GM18861 (cell line): Measurements from ENCODE around the gene HGD.
"Not testable (repeated sequence)": the region's sequence is repeated elsewhere in the genome, so short reads cannot be mapped to it uniquely, and the experiment has no call there.

ENCODE experiments used
- ATAC-seq: cut with Tn5 transposase; IDR thresholded peaks from one replicate; pipeline ENCODE4 v1.9.1; 2021; ENCODE audit not compliant: unreplicated experiment

Gene HGD, protein sequence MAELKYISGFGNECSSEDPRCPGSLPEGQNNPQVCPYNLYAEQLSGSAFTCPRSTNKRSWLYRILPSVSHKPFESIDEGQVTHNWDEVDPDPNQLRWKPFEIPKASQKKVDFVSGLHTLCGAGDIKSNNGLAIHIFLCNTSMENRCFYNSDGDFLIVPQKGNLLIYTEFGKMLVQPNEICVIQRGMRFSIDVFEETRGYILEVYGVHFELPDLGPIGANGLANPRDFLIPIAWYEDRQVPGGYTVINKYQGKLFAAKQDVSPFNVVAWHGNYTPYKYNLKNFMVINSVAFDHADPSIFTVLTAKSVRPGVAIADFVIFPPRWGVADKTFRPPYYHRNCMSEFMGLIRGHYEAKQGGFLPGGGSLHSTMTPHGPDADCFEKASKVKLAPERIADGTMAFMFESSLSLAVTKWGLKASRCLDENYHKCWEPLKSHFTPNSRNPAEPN

DNA sequence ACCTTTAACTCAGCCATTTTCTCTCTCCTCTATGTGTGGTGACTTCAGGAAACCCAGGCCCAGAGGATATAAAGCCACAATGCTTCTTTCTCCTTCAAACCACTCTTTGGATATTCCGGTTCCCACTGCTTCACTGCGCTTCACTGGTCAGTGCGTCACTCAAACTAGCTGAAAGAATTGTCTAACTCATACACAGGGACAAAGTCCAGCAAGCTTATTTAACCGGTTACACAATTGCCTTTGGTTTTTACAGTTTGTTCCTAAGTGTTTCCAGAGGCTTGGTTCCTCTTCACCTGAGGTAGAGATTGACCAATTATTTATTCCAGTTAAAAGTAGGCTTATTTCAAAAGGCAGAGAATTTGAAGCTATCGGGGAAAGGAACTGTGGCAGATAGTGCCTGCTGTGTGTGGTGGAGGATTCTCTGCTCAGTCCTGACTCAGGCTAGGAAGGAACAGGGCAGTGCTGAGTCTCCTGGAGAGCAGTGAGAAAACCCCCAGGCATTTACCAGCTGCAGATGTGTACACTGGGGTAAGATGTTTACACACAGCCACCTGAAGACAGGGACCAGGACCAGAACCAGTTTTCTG lies at the start of gene HGD:
Gene HGD, minus strand, starts transcription at position 145 of the 587 bp plus-strand sequence. Its CDS starts 128 bp downstream, at position 17.
- ATAC-seq, result no peak

DNA sequence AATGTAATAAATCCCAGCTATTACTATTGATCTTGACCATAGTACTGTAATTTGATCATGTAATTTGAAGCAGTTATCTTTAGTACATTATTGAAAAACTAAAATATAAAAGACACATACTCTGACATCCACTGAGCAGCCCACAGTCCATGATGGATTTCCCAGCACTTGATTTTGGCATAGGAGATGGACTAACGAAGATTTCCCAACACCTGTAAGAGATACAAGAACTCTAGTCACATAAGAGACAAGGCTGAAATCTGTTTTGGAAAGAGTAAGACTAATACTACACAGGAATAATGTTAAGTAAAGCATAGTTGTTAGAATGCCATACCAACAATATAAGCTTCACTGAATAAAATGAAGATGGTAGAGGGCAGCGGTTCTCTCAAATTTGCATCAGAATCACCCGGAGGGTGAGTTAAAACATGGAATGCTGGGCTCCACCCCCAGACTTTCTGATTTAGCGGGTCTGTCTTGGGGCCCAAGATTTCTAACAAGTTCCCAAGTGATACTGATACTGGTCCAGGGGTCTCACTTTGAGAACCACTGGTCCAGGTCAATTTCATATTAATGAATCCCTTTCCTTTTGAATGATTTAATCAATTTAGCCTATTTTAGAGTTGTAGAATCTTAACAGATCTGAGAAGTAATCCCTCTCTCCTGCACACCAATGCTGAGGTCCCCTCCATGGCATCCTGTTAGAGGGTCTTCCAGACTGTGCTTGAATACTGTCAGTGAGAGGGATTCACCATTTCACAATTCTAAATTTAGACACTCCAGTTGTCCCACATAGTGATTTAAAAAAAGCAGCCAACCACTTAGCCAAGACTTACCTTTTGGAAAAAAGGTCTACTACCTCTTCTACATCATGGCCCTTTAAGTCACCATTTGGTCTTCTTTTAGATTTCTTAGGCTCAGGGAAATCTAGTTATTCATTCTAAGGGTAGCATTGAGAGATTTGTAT lies 48.8 kb upstream of the HGD start:
- no peak for ATAC-seq

DNA sequence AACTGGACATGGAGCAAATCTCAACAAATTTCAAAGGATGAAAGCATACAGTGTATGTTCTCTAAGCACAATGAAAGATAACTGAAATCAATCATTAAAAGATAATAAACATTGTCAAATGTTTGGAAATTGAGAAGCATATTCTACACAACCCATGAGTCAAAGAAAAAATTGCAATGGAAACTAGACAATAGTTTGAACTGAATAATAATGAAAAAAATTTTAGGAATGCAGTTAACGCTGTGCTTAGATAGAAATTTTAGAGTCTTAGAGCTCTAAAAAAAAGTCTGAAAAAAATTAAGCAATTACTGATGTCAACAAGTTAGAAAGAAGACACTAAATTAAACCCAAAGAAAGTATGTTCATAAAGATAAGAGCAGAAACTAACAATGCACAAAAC lies 44.8 kb upstream of the HGD start:
- no peak for ATAC-seq

DNA sequence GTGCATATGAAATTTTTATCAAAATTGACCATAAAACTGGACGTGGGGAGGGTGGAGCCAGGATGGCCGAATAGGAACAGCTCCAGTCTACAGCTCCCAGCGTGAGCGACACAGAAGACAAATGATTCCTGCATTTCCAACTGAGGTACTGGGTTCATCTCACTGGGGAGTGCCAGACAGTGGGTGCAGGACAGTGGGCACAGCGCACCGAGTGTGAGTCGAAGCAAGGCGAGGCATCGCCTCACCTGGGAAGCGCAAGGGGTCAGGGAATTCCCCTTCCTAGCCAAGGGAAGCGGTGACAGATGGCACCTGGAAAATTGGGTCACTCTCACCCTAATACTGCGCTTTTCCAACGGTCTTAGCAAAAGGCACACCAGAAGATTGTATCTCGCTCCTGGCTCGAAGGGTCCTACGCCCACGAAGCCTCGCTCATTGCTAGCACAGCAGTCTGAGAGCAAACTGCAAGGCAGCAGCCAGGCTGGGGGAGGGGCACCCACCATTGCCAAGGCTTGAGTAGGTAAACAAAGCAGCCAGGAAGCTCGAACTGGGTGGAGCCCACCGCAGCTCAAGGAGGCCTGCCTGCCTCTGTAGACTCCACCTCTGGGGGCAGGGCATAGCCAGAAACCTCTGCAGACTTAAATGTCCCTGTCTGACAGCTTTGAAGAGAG lies 37.3 kb upstream of the HGD start:
- ATAC-seq, result not testable (repeated sequence)

DNA sequence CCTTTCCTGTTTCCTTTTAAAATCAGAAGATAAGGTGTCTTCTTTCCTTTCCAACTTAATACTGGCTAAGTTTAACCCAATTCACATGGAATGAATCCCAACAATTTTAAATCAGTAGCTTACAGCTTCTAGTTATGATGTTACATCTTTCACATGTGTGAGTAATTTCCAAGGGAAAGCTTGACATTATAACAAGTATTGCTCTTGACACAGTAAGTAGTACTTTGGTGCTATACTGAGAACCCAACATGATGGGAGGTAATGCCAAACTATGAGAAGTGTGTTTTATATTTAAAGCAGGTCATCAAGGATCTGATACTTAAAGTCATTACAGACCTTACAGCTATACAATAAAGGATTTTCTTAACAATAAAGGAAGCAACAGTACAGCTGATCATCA lies 31.2 kb upstream of the HGD start:
- ATAC-seq, result no peak

DNA sequence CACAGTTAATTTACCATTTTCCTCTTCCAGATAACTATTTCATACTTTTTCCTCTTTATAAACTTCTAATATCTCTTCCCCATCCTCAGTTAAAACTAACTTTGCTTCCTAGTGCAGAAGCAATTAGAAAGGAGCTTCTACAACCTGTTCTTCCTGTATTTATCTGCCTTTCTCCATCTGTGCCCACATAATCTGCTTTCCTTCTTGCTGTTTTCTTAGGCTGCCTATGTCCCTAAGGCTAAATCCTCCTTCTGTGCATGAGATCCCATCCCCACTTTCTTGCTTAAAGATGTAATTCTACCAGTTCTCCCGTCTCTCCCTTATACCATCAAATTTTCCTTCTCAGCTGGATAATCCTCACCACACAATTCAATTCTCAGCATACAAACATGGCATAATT lies 28.3 kb upstream of the HGD start:
- no peak for ATAC-seq

DNA sequence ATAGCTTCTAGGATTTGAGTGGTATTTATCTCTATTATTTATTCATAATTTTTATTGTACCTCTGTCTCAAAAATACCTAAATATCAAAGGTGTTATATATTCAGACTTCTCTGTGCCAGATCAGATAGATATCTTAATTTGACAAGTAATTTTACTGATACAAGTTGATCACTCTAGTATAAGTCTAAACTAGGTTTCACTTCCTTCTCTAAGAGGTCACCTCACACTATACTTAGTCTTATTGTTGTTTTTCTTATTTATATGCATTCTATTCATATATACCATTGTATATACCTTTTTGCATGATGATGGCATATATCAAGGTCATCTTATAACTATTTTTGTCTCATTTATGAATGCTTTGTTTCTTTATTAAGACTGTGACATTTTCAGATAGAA lies 26.4 kb upstream of the HGD start:
- ATAC-seq, result peak; percentile 81

DNA sequence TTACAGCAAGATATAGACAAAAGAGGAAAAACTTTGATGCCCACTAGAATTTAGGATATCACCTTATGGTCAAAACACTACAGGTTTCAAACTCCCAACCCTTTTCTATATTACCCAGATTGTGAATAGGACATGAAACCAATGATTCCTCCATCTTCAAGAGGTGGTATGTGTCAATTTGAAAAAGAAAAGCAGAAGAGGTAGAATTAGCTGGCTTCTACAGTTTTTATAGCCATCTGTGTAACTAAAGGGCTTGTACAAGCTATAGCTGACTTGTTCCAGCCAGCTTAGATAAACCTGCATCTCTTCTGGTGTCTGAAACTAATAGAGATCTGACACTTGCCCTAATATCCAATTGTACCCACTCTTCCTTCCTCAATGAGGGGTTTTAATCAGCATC lies 24.9 kb upstream of the HGD start:
- no peak for ATAC-seq

DNA sequence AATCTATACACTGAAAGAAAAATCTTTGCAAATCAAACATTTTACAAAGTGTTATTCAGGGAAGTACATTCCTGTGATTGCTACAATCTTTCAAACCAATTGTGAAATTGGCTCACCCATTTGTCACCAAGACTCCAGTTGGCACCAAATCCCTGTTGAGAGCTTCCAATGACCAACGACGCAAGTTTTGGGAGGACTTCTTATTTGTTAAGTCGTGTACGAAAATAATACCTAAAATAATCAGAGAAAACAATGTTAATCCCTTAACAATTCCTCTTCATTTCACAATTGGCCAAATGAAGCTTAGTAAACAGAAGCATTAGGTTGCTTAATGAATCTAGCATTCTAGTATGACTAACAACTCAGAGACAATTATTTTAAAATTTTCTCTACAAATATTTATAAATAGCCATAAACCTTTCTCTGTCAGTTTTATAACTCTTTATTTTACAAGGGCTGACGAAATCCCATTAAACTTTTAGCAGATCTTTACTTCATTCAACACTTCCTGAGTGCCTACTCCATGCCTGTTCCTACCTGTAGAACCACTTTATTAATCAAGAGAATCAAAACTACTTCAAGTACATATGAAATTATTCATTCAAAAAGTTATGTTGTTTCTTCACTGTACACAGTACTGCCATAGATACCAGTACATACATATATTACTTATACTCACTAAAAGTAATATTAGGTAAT lies 24.0 kb upstream of the HGD start:
- no peak for ATAC-seq

DNA sequence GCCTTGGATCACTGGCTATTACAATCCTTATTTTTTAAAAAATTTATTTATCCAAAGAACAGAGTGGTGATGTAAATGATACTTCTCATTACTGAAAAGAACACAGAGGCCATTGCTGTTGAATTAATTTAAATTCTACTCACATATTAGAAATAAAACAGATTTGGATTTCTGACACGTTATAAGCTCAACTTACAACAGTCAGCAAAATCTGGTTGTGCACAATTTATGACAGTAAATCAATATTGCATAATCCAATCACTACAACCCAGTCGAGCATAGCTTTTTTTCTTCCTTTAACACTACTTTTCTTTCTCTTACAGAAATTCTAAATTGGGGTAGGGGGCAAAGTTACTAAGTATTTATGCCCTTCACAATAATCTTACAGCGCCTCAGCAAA lies 17.3 kb upstream of the HGD start:
- no peak for ATAC-seq

DNA sequence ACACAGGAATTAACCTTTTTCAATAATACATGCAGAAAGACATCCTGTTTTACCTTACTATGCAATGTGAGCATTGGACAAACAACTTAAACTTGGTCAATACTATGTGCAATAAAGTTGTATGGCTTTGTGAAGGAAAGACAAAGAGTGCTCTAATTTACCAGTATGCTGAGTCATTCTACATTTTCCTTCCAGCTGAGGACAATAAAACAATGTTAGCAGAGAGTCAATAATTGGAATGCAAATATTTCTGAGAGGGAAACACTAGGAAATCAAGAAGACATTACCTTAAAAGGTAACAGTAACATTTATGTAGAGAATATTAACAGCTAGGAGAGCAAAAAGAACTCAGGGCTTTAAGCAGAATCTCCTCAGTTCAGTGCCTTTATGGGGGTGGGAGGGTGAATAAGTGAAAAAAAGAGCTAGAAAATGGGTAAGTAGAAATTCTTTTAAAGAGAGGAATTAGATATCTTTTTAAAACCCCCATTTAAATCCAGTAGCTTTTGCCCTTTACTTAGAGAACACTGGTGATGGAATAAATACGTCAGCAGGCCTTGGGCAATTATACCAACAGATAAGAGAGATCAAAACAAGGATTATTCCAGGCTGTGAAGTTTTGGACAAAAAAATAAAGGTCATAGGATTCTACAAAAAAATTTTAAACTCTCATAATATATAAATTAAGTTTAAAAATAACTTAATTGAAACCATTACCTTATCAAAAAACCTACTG lies 11.6 kb upstream of the HGD start:
- ATAC-seq, result no peak

DNA sequence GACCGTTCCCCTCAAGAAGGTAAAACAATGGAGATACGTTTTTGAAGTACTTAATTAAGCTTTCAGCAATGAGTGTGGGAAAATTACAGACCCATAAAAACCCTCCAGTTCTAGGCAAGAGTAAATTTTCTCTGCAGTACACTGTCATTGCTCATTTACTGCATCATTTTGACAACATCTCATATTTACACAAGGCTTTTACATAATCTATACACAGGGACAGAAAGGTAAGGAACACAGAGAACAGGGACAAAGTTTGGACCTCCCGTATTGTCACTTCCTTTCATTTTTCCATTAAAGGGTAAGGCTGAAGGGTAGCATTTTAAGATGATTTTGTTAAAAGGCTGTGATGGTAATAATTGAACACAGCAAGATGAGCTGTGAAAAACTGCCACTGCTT lies 7.4 kb upstream of the HGD start:
- no peak for ATAC-seq

DNA sequence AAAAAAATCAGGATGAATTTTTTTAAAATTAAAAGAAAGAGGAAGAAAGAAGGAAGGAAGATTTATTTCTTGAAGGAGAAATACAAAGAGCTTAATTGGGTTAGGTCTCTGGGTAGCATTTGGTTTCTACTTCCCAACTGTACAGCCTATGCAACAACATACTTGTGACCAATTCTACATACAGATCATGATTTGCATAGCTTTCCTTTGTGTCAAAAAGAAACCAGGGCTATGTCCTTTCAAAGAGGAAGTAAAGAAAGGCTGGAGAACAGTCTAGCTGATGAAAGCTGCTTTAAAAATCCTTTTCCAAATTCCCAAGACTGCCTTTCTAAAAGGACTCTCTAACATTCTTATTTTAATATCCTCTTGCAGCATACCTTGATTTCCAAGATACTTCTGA lies 6.1 kb upstream of the HGD start:
- peak; percentile 97 for ATAC-seq

DNA sequence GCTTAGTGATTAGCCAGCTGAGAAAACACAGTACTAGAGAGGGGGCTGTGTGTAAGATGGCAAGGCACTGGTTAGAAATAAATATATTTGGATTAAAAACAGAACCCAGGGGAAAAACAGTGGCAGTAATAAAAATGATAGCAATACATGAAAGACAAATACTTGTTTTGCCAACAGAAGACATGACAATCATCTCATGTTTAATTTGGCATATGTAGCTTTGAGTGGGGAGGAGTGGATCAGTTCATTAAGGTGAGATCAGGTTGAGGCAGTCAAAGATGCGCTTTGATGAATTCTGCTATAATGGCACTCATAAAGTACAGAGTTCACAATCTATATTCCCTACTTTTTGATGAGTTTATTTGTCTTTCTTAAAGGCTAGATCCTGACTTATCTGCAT lies 3.4 kb upstream of the HGD start:
- ATAC-seq, result no peak

DNA sequence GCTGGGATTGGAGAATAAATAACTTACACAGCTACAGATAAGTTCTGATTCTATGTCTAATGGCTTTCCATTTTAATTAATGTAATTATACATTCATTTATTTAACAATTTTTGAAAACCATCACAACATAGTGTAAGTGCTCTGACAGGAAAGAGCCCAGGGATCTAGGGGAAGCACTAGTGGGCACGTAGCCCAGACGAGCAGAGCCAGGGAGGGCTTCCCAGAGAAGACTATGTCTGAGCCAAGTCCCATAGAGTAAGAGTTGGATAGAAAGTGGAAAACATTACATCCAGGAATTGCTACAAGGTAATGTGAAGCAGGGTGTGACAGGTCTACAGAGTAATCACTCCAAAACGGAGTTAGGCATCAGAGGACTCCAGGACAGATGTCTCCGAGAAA lies 2.9 kb upstream of the HGD start:
- no peak for ATAC-seq

DNA sequence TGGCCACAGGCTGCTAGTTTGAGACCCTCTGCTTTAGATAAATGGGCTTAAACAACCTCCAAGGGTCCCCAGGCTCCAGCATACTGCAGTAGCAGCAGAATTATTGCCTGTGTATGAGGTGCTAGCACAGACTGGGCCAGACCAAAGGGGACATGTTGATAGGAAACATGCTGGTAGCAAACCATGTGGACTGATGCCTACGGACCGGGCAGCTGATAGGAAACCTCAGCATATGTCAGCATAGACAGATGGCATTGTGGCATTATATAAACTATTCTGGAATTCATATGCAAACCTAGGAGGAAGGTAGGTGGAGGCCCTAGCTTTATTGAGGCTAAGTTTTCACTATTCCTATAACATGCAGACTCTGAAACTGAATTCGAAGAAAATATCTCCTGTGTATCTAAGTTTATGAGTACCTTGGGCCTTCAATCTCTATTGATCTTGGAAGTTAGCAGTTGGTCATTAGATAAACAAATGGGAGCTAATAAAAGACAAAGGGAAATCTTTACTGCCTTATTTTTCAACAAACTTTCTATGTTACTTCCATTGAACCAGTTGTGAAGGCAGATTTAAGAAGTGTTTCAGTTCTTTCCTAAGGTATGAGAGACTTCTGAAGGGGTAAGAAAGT lies 1.7 kb upstream of the HGD start:
- no peak for ATAC-seq

DNA sequence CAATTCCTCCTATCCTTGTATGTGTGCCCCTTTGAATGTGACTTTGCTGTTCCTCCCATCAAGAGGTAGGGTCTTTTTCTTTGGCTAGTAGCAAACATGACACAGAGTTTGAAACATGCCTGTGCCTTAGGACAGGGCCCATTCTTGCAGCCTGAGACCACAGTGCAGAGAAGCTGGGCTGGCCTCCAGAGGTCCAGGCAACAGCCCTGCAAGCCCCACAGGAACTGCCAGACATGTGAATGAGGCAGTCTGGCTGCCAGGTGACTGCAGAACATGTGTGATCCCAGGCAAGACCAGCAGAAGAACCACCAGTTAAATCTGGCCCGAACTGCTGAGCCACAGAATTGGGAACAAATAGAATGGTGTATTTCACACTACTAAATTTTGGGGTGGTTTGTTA lies 1.2 kb upstream of the HGD start:
- ATAC-seq, result no peak

DNA sequence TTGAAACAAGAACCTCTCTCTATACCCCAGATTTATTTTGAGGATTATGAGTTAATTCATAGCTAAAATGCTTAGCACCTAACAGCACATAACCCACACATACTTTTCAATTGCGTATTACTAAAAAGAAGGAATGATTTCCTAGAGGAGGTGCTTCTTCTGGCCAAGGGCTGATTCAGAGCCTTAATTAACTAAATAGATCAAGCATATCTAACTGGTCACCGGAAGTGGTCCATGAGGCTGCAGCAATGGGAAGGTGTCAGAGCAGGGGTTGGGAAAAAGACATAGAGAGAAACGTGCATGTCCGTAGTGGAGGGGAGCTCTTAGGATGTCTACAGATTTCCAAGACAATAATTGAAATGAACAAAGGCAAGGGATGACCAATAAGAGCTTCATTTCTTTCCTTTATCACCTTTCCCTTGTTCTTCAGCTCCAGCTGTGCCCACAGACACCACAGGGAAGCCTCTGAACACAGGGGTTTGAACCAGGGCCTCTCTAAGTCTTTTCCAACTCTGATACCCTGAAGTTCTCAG lies 467 bp downstream of the HGD start:
- no peak for ATAC-seq

DNA sequence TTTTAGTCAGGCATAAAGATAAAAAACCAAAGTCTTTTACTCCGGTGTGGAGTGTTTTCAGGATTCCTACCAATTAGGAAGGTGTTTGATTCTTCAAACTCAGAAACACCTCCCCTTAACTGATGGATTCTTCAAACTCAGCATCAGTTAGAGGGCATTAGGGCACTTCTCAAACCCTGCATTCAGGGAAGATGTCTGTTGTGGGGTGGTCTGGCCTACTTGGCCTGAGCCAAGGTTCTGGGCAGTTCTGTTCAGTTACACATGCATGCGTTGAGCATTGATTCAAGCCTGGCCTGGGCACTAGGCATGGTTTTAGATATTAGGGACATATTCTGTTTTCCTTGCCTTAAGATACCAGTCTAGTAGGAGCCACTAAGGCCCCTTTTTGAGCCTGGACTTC lies 1.0 kb downstream of the HGD start:
- ATAC-seq, result no peak
